Raji (cell line): ENCODE measurements around the gene ALKAL2.

Source experiments
- POLR2A ChIP-seq: IDR thresholded peaks from 2 replicates; pipeline ENCODE4 v1.6.1; 2011; ENCODE audit warnings: low read depth, low read length, control low read depth; ENCODE audit not compliant: insufficient read depth

The ALKAL2 gene

GRCh38 chr2:244547-244946 lies 43.3 kb downstream of the ALKAL2 start:
- TF ChIP-seq POLR2A = no peak

- no peak for TF ChIP-seq POLR2A
These were observed 49.0 kb downstream of the ALKAL2 start for GRCh38 chr2:238869-239268.

- no peak for TF ChIP-seq POLR2A
These were observed 49.5 kb downstream of the ALKAL2 start for GRCh38 chr2:238431-238830.

- no peak for TF ChIP-seq POLR2A
These were observed 50.0 kb downstream of the ALKAL2 start for GRCh38 chr2:237878-238277.

- TF ChIP-seq POLR2A = no peak
These were observed 50.8 kb downstream of the ALKAL2 start for GRCh38 chr2:236993-237539.

GRCh38 chr2:234421-234820 lies 53.5 kb downstream of the ALKAL2 start:
- TF ChIP-seq POLR2A = no peak

DNA sequence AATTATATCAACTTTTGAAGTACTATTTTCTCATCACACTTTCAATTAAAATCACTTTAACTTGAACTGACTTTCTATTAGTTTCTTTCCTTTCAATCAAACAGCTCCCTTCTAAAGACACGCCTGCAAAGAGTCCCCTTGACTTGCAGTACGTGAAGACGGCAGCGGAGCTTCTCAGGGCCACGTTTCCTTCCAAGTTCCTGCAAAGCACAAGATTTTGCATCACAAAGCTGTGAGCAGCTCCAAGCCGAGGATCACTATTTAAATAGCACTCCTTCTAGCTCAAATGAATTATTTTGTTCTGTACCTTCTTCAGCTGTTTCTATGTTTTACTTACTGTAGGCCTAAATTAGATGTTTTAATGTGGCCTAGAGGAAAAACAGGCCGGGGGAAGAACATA lies 54.9 kb downstream of the ALKAL2 start:
- TF ChIP-seq POLR2A = no peak

DNA sequence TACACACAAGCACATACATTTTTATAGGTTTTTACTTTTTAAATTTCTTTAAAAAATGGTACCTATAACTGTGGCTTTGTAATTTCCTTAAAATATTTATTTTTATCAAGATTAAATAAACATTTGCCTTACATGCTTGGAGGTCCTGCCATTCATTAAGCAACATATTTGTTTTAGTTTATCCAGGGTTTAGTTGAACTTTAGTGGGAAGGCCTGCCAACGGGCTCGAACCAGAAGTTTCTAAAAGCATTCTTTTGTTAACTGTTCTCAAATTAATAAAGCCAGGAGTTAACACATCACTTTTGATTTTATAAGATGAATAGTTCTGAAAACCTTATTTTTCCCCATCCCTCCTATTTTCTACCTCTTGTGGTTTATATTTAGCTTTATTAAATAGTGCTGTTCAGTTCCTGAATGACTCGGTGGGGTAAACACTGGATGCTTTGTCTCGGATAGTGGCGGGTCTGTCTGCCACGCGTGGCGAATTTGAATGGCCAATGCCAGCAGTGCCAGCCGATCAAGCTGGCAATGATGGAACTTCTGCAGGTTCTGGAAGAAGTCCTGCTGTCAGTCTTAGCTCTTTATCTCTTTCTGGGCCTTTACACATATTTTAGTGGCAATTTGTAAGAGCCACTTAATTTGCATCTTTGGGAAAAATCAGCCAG lies 56.2 kb downstream of the ALKAL2 start:
- TF ChIP-seq POLR2A = no peak
